ENCODE data around the gene SH3BP2. TPM values are rescaled to one million over a fixed set of nuclear protein-coding genes. Genes with fewer than 3 reads are reported as not detected.

SH3BP2 gene
- total and polyA plus RNA-seq, 4 donors = 13.6 to 64.6 (median 43.3) TPM

DNA sequence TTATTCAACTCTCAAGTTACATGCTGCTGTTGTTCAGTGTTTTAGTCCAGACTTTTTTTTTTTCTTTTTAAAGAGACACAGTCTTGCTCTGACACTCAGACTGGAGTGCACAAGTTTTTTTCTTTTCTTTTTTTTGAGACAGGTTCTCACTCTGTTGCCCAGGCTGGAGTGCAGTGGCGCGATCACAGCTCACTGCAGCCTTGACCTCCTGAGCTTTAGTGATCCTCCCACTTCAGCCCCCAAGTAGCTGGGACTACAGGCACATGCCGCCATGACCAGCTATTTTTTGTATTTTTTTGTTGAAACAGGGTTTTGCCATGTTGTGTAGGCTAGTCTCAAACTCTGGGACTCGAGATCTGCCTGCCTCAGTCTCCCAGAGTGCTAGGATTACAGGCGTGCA lies 62.7 kb downstream of the SH3BP2 start:
- H3K4me3 ChIP-seq (ENCODE audit: low read depth, low read length) = no peak overlapping the region
- WGBS (ENCODE audit: insufficient coverage) = 100% methylated on average over 4 of the region's 5 CpGs
- H3K27me3 ChIP-seq (ENCODE audit: control insufficient read depth, insufficient read depth, low read length) = no peaks in the 10 kb centered on the region
- peaks cover 9% of the 10 kb centered on the region for H3K4me1 ChIP-seq (ENCODE audit: control insufficient read depth, insufficient read depth, low read length)
- H3K27ac ChIP-seq (ENCODE audit: low read depth, low read length) = no peak overlapping the region
- no peaks in the 10 kb centered on the region for H3K9me3 ChIP-seq (ENCODE audit: control insufficient read depth, insufficient read depth, low read length)
- no peak for DNase-seq (ENCODE audit: low read depth in 4 of 6, low spot score in 6 of 6)
- H3K36me3 ChIP-seq (ENCODE audit: control insufficient read depth, insufficient read depth, low read length) = peaks cover 12% of the 10 kb centered on the region

GRCh38 chr4:2856266-2856665 lies 63.4 kb downstream of the SH3BP2 start:
- DNase-seq (ENCODE audit: low read depth in 4 of 6, low spot score in 6 of 6) = no peak
- no CpG with 5 or more reads among the region's 3 CpGs for WGBS (ENCODE audit: insufficient coverage)
- Histone ChIP-seq H3K4me3 (ENCODE audit: low read depth, low read length) (no peak overlapping the region), H3K9me3 (ENCODE audit: control insufficient read depth, insufficient read depth, low read length) (no peaks in the 10 kb centered on the region), H3K27me3 (ENCODE audit: control insufficient read depth, insufficient read depth, low read length) (no peaks in the 10 kb centered on the region), H3K36me3 (ENCODE audit: control insufficient read depth, insufficient read depth, low read length) (peaks cover 12% of the 10 kb centered on the region), H3K4me1 (ENCODE audit: control insufficient read depth, insufficient read depth, low read length) (peaks cover 12% of the 10 kb centered on the region), H3K27ac (ENCODE audit: low read depth, low read length) (no peak overlapping the region)

DNA sequence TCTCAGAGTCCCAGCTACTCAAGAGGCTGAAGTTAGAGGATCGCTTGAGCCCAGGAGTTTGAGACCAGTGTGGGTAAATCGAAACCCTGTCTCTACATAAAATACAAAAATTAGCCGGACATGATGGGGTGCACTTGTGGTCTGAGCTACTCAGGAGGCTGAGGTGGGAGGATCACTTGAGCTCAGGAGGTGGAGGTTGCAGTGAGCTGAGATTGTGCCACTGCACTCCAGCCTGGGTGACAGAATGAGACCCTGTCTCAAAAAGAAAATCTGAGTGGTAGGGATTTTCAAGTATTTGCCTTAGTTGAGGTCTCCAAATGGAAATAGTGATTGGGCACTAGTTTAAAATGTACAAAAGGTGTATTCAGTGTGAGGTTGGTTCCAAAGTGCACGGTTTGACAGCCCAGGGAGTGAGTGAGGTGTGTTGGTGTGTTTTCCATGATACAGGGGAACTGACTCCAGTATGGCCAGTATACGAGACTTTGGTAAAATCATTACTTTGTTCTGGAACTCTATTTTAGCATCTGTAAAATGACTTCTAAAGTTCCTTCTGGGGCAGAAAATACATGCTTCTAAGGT lies 64.6 kb downstream of the SH3BP2 start:
- 100% methylated on average over 2 of the region's 5 CpGs for WGBS (ENCODE audit: insufficient coverage)
- no peaks in the 10 kb centered on the region for H3K9me3 ChIP-seq (ENCODE audit: control insufficient read depth, insufficient read depth, low read length)
- peaks cover 12% of the 10 kb centered on the region for H3K36me3 ChIP-seq (ENCODE audit: control insufficient read depth, insufficient read depth, low read length)
- H3K27me3 ChIP-seq (ENCODE audit: control insufficient read depth, insufficient read depth, low read length) = no peaks in the 10 kb centered on the region
- H3K4me3 ChIP-seq (ENCODE audit: low read depth, low read length) = no peak overlapping the region
- no peak overlapping the region for H3K27ac ChIP-seq (ENCODE audit: low read depth, low read length)
- H3K4me1 ChIP-seq (ENCODE audit: control insufficient read depth, insufficient read depth, low read length) = peaks cover 9% of the 10 kb centered on the region
- no peak for DNase-seq (ENCODE audit: low read depth in 4 of 6, low spot score in 6 of 6)

DNA sequence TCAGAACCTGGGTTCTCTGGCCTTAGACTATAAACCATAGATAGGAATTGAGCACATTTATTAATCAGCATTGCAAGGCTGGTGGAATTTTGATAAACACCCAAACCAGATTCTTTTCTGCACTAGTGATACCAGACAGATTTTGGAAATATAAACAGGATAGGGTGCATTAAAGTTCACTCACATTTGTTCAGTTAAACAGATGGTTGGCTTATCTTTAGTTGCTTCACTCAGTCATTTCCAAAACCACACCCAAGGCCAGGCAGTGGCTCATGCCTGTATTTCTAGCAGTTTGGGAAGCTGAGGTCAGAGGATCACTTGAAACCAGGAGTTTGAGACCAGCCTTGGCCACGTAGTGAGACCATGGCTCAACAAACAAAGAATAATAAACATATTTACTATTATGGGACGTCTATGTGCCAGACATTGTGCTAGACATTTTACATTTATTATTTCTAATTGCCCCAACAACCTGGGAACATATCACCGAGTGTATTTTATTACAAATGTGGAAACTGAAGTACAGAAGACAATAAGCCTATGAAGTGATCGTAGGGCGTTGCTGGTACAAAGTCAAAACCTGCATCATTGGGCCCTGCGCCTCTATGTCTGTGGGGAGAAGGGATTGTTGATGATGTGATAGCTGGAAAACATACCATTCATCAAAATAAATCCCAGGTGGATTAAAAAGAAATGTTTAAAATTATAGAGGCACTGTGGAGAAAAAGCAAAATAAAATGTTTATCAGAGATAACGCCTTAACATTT lies 65.7 kb downstream of the SH3BP2 start:
- no peak overlapping the region for H3K27ac ChIP-seq (ENCODE audit: low read depth, low read length)
- peaks cover 3% of the 10 kb centered on the region for H3K4me1 ChIP-seq (ENCODE audit: control insufficient read depth, insufficient read depth, low read length)
- H3K9me3 ChIP-seq (ENCODE audit: control insufficient read depth, insufficient read depth, low read length) = no peaks in the 10 kb centered on the region
- no peak for DNase-seq (ENCODE audit: low read depth in 4 of 6, low spot score in 6 of 6)
- no peak overlapping the region for H3K4me3 ChIP-seq (ENCODE audit: low read depth, low read length)
- WGBS (ENCODE audit: insufficient coverage) = no CpG with 5 or more reads among the region's 7 CpGs
- H3K36me3 ChIP-seq (ENCODE audit: control insufficient read depth, insufficient read depth, low read length) = peaks cover 10% of the 10 kb centered on the region
- no peaks in the 10 kb centered on the region for H3K27me3 ChIP-seq (ENCODE audit: control insufficient read depth, insufficient read depth, low read length)

GRCh38 chr4:2859514-2859913 lies 66.6 kb downstream of the SH3BP2 start:
- no peak overlapping the region for H3K27ac ChIP-seq (ENCODE audit: low read depth, low read length)
- WGBS (ENCODE audit: insufficient coverage) = no CpG with 5 or more reads among the region's 3 CpGs
- DNase-seq (ENCODE audit: low read depth in 4 of 6, low spot score in 6 of 6) = no peak
- H3K27me3 ChIP-seq (ENCODE audit: control insufficient read depth, insufficient read depth, low read length) = no peaks in the 10 kb centered on the region
- peaks cover 8% of the 10 kb centered on the region for H3K4me1 ChIP-seq (ENCODE audit: control insufficient read depth, insufficient read depth, low read length)
- no peaks in the 10 kb centered on the region for H3K9me3 ChIP-seq (ENCODE audit: control insufficient read depth, insufficient read depth, low read length)
- H3K4me3 ChIP-seq (ENCODE audit: low read depth, low read length) = no peak overlapping the region
- H3K36me3 ChIP-seq (ENCODE audit: control insufficient read depth, insufficient read depth, low read length) = peaks cover 4% of the 10 kb centered on the region

GRCh38 chr4:2860391-2861348 lies 67.8 kb downstream of the SH3BP2 start:
- Histone ChIP-seq H3K4me1 (ENCODE audit: control insufficient read depth, insufficient read depth, low read length) (peaks cover 10% of the 10 kb centered on the region), H3K27ac (ENCODE audit: low read depth, low read length) (no peak overlapping the region), H3K36me3 (ENCODE audit: control insufficient read depth, insufficient read depth, low read length) (peaks cover 3% of the 10 kb centered on the region), H3K4me3 (ENCODE audit: low read depth, low read length) (no peak overlapping the region), H3K27me3 (ENCODE audit: control insufficient read depth, insufficient read depth, low read length) (no peaks in the 10 kb centered on the region), H3K9me3 (ENCODE audit: control insufficient read depth, insufficient read depth, low read length) (no peaks in the 10 kb centered on the region)
- no peak for DNase-seq (ENCODE audit: low read depth in 4 of 6, low spot score in 6 of 6)
- 65% methylated on average over 2 of the region's 6 CpGs for WGBS (ENCODE audit: insufficient coverage)

GRCh38 chr4:2861631-2862436 lies 68.9 kb downstream of the SH3BP2 start:
- Histone ChIP-seq H3K27ac (ENCODE audit: low read depth, low read length) (no peak overlapping the region), H3K4me3 (ENCODE audit: low read depth, low read length) (no peak overlapping the region)
- WGBS (ENCODE audit: insufficient coverage) = 88% methylated on average over 2 of the region's 4 CpGs

GRCh38 chr4:2862528-2862927 lies 69.6 kb downstream of the SH3BP2 start:
- H3K4me3 ChIP-seq (ENCODE audit: low read depth, low read length) = no peak overlapping the region
- peaks cover 14% of the 10 kb centered on the region for H3K4me1 ChIP-seq (ENCODE audit: control insufficient read depth, insufficient read depth, low read length)
- H3K27ac ChIP-seq (ENCODE audit: low read depth, low read length) = no peak overlapping the region
- no peaks in the 10 kb centered on the region for H3K9me3 ChIP-seq (ENCODE audit: control insufficient read depth, insufficient read depth, low read length)
- no CpG with 5 or more reads among the region's 1 CpG for WGBS (ENCODE audit: insufficient coverage)
- H3K36me3 ChIP-seq (ENCODE audit: control insufficient read depth, insufficient read depth, low read length) = no peaks in the 10 kb centered on the region
- no peak for DNase-seq (ENCODE audit: low read depth in 4 of 6, low spot score in 6 of 6)
- no peaks in the 10 kb centered on the region for H3K27me3 ChIP-seq (ENCODE audit: control insufficient read depth, insufficient read depth, low read length)

More at GRCh38 chr4:2861631-2862436, 68.9 kb downstream of the SH3BP2 start:
- Histone ChIP-seq H3K4me1 (ENCODE audit: control insufficient read depth, insufficient read depth, low read length) (peaks cover 12% of the 10 kb centered on the region), H3K27me3 (ENCODE audit: control insufficient read depth, insufficient read depth, low read length) (no peaks in the 10 kb centered on the region), H3K36me3 (ENCODE audit: control insufficient read depth, insufficient read depth, low read length) (no peaks in the 10 kb centered on the region), H3K9me3 (ENCODE audit: control insufficient read depth, insufficient read depth, low read length) (no peaks in the 10 kb centered on the region)
- DNase-seq (ENCODE audit: low read depth in 4 of 6, low spot score in 6 of 6) = no peak

DNA sequence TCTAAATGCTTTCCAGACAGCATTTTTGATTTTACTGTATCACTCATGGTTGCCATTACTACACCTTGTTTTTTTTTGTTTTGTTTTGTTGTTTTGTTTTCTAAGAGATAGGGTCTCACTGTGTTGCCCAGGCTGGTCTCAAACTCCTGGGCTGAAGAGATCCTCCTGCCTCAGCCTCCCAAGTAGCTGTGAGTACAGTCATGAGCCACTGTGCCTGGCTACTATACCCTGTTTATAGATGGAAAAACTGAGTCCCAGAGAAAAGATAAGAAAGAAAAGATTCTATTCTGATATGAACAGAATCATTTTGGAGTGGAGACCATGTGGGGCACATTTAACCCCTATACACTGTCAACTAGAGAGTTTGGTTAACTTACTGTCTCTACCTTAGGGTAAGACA lies 70.8 kb downstream of the SH3BP2 start:
- no peaks in the 10 kb centered on the region for H3K9me3 ChIP-seq (ENCODE audit: control insufficient read depth, insufficient read depth, low read length)
- H3K27me3 ChIP-seq (ENCODE audit: control insufficient read depth, insufficient read depth, low read length) = no peaks in the 10 kb centered on the region
- peaks cover 25% of the 10 kb centered on the region for H3K4me1 ChIP-seq (ENCODE audit: control insufficient read depth, insufficient read depth, low read length)
- no peak overlapping the region for H3K27ac ChIP-seq (ENCODE audit: low read depth, low read length)
- H3K36me3 ChIP-seq (ENCODE audit: control insufficient read depth, insufficient read depth, low read length) = no peaks in the 10 kb centered on the region
- no peak for DNase-seq (ENCODE audit: low read depth in 4 of 6, low spot score in 6 of 6)
- H3K4me3 ChIP-seq (ENCODE audit: low read depth, low read length) = no peak overlapping the region

All from spinal cord (tissue), 10 donors.